ENCODE data around the gene PTOV1. TPM values are rescaled to one million over a fixed set of nuclear protein-coding genes. Genes with fewer than 3 reads are reported as not detected.

Gene PTOV1
- total and polyA plus RNA-seq, 2 of the 13 experiments (the other 11 are each of a cell fraction or from before 2014, with no cell fraction given) = 63.5 to 68.5 TPM

DNA sequence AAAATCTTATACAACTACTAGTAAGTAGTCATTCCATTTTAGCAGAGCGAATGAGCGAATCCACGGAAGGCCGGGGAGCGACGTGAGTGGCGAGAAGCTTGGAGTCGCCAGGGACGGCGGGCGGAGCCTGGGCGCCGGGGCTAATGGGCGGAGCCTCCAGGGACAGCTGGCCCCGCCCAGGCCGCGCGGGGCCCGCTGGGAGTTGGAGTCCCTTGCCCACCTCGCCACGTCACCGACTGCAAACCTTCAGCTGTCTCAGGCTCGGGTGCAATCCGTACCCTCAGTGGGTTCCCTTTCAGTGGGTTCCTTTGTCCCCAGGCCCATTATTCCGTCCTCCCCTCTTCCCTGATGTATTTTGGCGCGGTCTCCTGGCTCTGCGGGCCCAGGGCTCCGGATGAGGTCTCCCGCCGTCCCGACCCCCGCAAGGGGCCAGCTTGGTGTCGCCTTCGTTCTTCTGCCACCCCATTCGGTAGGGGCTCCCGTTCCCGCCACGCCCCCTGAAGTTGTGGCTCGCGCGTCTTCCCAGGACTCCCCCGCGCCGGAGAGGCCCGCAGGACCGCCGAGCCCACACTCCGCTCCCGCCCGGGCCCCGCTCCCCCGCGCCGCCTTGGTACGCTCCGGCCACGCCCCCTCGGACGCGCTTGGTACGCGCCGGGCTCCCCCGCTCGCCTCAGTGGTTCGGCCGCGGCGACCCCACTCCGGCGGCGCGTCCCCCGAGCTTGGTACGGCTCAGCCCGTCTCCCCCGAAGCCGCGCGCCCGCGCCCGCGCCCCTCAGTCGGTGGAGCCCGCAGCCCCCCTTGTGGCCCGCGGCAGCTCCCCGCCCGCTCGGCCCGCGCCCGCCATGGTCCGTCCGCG, at the start of gene PTOV1 (continued):
- TF ChIP-seq, protein P1, sequence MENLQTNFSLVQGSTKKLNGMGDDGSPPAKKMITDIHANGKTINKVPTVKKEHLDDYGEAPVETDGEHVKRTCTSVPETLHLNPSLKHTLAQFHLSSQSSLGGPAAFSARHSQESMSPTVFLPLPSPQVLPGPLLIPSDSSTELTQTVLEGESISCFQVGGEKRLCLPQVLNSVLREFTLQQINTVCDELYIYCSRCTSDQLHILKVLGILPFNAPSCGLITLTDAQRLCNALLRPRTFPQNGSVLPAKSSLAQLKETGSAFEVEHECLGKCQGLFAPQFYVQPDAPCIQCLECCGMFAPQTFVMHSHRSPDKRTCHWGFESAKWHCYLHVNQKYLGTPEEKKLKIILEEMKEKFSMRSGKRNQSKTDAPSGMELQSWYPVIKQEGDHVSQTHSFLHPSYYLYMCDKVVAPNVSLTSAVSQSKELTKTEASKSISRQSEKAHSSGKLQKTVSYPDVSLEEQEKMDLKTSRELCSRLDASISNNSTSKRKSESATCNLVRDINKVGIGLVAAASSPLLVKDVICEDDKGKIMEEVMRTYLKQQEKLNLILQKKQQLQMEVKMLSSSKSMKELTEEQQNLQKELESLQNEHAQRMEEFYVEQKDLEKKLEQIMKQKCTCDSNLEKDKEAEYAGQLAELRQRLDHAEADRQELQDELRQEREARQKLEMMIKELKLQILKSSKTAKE (CRISPR knock-in tag; IDR thresholded peaks at IDR 0.05; ENCODE audit: borderline replicate concordance) = no peak
- TF ChIP-seq, protein P2, sequence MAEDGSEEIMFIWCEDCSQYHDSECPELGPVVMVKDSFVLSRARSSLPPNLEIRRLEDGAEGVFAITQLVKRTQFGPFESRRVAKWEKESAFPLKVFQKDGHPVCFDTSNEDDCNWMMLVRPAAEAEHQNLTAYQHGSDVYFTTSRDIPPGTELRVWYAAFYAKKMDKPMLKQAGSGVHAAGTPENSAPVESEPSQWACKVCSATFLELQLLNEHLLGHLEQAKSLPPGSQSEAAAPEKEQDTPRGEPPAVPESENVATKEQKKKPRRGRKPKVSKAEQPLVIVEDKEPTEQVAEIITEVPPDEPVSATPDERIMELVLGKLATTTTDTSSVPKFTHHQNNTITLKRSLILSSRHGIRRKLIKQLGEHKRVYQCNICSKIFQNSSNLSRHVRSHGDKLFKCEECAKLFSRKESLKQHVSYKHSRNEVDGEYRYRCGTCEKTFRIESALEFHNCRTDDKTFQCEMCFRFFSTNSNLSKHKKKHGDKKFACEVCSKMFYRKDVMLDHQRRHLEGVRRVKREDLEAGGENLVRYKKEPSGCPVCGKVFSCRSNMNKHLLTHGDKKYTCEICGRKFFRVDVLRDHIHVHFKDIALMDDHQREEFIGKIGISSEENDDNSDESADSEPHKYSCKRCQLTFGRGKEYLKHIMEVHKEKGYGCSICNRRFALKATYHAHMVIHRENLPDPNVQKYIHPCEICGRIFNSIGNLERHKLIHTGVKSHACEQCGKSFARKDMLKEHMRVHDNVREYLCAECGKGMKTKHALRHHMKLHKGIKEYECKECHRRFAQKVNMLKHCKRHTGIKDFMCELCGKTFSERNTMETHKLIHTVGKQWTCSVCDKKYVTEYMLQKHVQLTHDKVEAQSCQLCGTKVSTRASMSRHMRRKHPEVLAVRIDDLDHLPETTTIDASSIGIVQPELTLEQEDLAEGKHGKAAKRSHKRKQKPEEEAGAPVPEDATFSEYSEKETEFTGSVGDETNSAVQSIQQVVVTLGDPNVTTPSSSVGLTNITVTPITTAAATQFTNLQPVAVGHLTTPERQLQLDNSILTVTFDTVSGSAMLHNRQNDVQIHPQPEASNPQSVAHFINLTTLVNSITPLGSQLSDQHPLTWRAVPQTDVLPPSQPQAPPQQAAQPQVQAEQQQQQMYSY (CRISPR knock-in tag; IDR thresholded peaks at IDR 0.05) = 0 out of 2 replicates have a peak, but pooled peaks have one; percentile 41
- TF ChIP-seq, protein P3, sequence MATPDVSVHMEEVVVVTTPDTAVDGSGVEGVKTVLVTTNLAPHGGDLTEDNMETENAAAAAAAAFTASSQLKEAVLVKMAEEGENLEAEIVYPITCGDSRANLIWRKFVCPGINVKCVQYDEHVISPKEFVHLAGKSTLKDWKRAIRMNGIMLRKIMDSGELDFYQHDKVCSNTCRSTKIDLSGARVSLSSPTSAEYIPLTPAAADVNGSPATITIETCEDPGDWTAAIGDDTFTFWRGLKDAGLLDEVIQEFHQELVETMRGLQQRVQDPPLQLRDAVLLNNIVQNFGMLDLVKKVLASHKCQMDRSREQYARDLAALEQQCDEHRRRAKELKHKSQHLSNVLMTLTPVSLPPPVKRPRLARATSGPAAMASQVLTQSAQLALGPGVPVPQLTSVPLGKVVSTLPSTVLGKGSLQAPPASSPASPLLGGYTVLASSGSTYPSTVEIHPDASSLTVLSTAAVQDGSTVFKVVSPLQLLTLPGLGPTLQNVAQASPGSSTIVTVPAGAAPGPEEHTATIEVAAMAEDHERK (CRISPR knock-in tag; IDR thresholded peaks at IDR 0.05; ENCODE audit: low read depth) = no peak
- TF ChIP-seq ZNF781 (CRISPR knock-in tag; IDR thresholded peaks at IDR 0.05; ENCODE audit: borderline replicate concordance, not compliant biosample characterization) (peak; percentile 70), ISL2 (CRISPR knock-in tag; IDR thresholded peaks at IDR 0.05) (peak; percentile 49; the same call in 1 of the 2 replicates), ZNF564 (CRISPR knock-in tag; IDR thresholded peaks at IDR 0.05) (0 out of 2 replicates have a peak, but pooled peaks have one; percentile 45), ZNF816 (CRISPR knock-in tag; IDR thresholded peaks at IDR 0.05; ENCODE audit: borderline replicate concordance) (0 out of 2 replicates have a peak, but pooled peaks have one; percentile 10)
- TF ChIP-seq, protein P4, sequence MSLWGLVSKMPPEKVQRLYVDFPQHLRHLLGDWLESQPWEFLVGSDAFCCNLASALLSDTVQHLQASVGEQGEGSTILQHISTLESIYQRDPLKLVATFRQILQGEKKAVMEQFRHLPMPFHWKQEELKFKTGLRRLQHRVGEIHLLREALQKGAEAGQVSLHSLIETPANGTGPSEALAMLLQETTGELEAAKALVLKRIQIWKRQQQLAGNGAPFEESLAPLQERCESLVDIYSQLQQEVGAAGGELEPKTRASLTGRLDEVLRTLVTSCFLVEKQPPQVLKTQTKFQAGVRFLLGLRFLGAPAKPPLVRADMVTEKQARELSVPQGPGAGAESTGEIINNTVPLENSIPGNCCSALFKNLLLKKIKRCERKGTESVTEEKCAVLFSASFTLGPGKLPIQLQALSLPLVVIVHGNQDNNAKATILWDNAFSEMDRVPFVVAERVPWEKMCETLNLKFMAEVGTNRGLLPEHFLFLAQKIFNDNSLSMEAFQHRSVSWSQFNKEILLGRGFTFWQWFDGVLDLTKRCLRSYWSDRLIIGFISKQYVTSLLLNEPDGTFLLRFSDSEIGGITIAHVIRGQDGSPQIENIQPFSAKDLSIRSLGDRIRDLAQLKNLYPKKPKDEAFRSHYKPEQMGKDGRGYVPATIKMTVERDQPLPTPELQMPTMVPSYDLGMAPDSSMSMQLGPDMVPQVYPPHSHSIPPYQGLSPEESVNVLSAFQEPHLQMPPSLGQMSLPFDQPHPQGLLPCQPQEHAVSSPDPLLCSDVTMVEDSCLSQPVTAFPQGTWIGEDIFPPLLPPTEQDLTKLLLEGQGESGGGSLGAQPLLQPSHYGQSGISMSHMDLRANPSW (CRISPR knock-in tag; IDR thresholded peaks at IDR 0.05; ENCODE audit: borderline replicate concordance) = 0 out of 2 replicates have a peak, but pooled peaks have one; percentile 48
- TF ChIP-seq, protein P5, sequence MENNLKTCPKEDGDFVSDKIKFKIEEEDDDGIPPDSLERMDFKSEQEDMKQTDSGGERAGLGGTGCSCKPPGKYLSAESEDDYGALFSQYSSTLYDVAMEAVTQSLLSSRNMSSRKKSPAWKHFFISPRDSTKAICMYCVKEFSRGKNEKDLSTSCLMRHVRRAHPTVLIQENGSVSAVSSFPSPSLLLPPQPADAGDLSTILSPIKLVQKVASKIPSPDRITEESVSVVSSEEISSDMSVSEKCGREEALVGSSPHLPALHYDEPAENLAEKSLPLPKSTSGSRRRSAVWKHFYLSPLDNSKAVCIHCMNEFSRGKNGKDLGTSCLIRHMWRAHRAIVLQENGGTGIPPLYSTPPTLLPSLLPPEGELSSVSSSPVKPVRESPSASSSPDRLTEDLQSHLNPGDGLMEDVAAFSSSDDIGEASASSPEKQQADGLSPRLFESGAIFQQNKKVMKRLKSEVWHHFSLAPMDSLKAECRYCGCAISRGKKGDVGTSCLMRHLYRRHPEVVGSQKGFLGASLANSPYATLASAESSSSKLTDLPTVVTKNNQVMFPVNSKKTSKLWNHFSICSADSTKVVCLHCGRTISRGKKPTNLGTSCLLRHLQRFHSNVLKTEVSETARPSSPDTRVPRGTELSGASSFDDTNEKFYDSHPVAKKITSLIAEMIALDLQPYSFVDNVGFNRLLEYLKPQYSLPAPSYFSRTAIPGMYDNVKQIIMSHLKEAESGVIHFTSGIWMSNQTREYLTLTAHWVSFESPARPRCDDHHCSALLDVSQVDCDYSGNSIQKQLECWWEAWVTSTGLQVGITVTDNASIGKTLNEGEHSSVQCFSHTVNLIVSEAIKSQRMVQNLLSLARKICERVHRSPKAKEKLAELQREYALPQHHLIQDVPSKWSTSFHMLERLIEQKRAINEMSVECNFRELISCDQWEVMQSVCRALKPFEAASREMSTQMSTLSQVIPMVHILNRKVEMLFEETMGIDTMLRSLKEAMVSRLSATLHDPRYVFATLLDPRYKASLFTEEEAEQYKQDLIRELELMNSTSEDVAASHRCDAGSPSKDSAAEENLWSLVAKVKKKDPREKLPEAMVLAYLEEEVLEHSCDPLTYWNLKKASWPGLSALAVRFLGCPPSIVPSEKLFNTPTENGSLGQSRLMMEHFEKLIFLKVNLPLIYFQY (CRISPR knock-in tag; IDR thresholded peaks at IDR 0.05; ENCODE audit: borderline replicate concordance) = peak; percentile 36; the same call in 1 of the 2 replicates

All from HepG2 (cell line).